Measurements from ENCODE around the gene UBTD1. TPM values are rescaled to one million over a fixed set of nuclear protein-coding genes. Genes with fewer than 3 reads are reported as not detected.
"Not testable (repeated sequence)": the region's sequence is repeated elsewhere in the genome, so short reads cannot be mapped to it uniquely, and the experiment has no call there.

Gene UBTD1
- total RNA-seq, 1 donor from 2014 or later, result 1.7 TPM

- Mint-ChIP-seq H3K9me3 (no peaks in the 10 kb centered on the region), H3K4me1 (ENCODE audit: low read depth) (no peaks in the 10 kb centered on the region), H3K4me3 (no peak overlapping the region), H3K27ac (no peak overlapping the region), H3K36me3 (ENCODE audit: low read depth) (no peaks in the 10 kb centered on the region), H3K27me3 (ENCODE audit: insufficient read depth) (peaks cover 7% of the 10 kb centered on the region)
- no peak for DNase-seq (ENCODE audit: low spot score)
- intact Hi-C loops (cut with micrococcal nuclease), result loop anchor here (1.0 to 2.0 kb wide), 2 partner anchors 41 to 159 kb away; no protein-coding TSS in a partner anchor
Measured at GRCh38 chr10:97571622-97572021, 72.9 kb downstream of the UBTD1 start.

- peaks cover 9% of the 10 kb centered on the region for H3K27me3 Mint-ChIP-seq (ENCODE audit: insufficient read depth)
- H3K9me3 Mint-ChIP-seq, result no peaks in the 10 kb centered on the region
- DNase-seq (ENCODE audit: low spot score), result peak; percentile 31
- intact Hi-C loops (cut with micrococcal nuclease), result loop anchor here (1.0 to 2.0 kb wide), 2 partner anchors 40 to 158 kb away; no protein-coding TSS in a partner anchor
- no peaks in the 10 kb centered on the region for H3K36me3 Mint-ChIP-seq (ENCODE audit: low read depth)
- no peaks in the 10 kb centered on the region for H3K4me1 Mint-ChIP-seq (ENCODE audit: low read depth)
- H3K27ac Mint-ChIP-seq, result no peak within 1 kb of the TSS
- H3K4me3 Mint-ChIP-seq, result no peak within 1 kb of the TSS
Measured at GRCh38 chr10:97572214-97572989, 73.7 kb downstream of the UBTD1 start, which contains the start of gene ANKRD2. Gene ANKRD2 (plus strand): TSS chr10:97572779. CDS start chr10:97572789, 10 bp downstream.

GRCh38 chr10:97573021-97573420 is 74.3 kb downstream of the UBTD1 start:
- H3K36me3 Mint-ChIP-seq (ENCODE audit: low read depth), result no peaks in the 10 kb centered on the region
- no peaks in the 10 kb centered on the region for H3K9me3 Mint-ChIP-seq
- no peaks in the 10 kb centered on the region for H3K4me1 Mint-ChIP-seq (ENCODE audit: low read depth)

GRCh38 chr10:97573672-97574071 is 74.9 kb downstream of the UBTD1 start:
- intact Hi-C loops (cut with micrococcal nuclease), result loop anchor here (2.0 kb wide), 1 partner anchor 157 kb away; no protein-coding TSS in a partner anchor
- DNase-seq (ENCODE audit: low spot score), result no peak
- no peaks in the 10 kb centered on the region for H3K36me3 Mint-ChIP-seq (ENCODE audit: low read depth)
- no peak overlapping the region for H3K27ac Mint-ChIP-seq
- no peaks in the 10 kb centered on the region for H3K9me3 Mint-ChIP-seq
- H3K4me1 Mint-ChIP-seq (ENCODE audit: low read depth), result no peaks in the 10 kb centered on the region
- no peak overlapping the region for H3K4me3 Mint-ChIP-seq
- H3K27me3 Mint-ChIP-seq (ENCODE audit: insufficient read depth), result peaks cover 9% of the 10 kb centered on the region

More at GRCh38 chr10:97573021-97573420, 74.3 kb downstream of the UBTD1 start:
- Mint-ChIP-seq H3K27me3 (ENCODE audit: insufficient read depth) (peaks cover 9% of the 10 kb centered on the region), H3K27ac (no peak overlapping the region), H3K4me3 (no peak overlapping the region)
- DNase-seq (ENCODE audit: low spot score), result no peak
- intact Hi-C loops (cut with micrococcal nuclease), result loop anchor here (2.0 kb wide), 1 partner anchor 158 kb away; no protein-coding TSS in a partner anchor

GRCh38 chr10:97574374-97575126 is 75.8 kb downstream of the UBTD1 start:
- H3K4me3 Mint-ChIP-seq, result no peak overlapping the region
- no peaks in the 10 kb centered on the region for H3K4me1 Mint-ChIP-seq (ENCODE audit: low read depth)
- H3K27ac Mint-ChIP-seq, result no peak overlapping the region
- no peaks in the 10 kb centered on the region for H3K36me3 Mint-ChIP-seq (ENCODE audit: low read depth)
- H3K9me3 Mint-ChIP-seq, result no peaks in the 10 kb centered on the region
- peaks cover 9% of the 10 kb centered on the region for H3K27me3 Mint-ChIP-seq (ENCODE audit: insufficient read depth)
- intact Hi-C loops (cut with micrococcal nuclease), result no loop called here
- DNase-seq (ENCODE audit: low spot score), result no peak

- Mint-ChIP-seq H3K4me1 (ENCODE audit: low read depth) (no peaks in the 10 kb centered on the region), H3K4me3 (no peak overlapping the region), H3K27ac (no peak overlapping the region), H3K36me3 (ENCODE audit: low read depth) (no peaks in the 10 kb centered on the region), H3K9me3 (no peaks in the 10 kb centered on the region), H3K27me3 (ENCODE audit: insufficient read depth) (peaks cover 9% of the 10 kb centered on the region)
- DNase-seq (ENCODE audit: low spot score), result no peak
- intact Hi-C loops (cut with micrococcal nuclease), result no loop called here
Measured at GRCh38 chr10:97575127-97575668, 76.5 kb downstream of the UBTD1 start.

- H3K4me3 Mint-ChIP-seq; H3K9me3 Mint-ChIP-seq; DNase-seq (ENCODE audit: low spot score); H3K27ac Mint-ChIP-seq; H3K4me1 Mint-ChIP-seq (ENCODE audit: low read depth); intact Hi-C loops (cut with micrococcal nuclease); H3K36me3 Mint-ChIP-seq (ENCODE audit: low read depth); H3K27me3 Mint-ChIP-seq (ENCODE audit: insufficient read depth): not testable (repeated sequence)
Measured at GRCh38 chr10:97576487-97576886, 77.8 kb downstream of the UBTD1 start.

GRCh38 chr10:97577701-97578100 is 79.0 kb downstream of the UBTD1 start:
- no peak for DNase-seq (ENCODE audit: low spot score)
- Mint-ChIP-seq H3K4me3 (no peak overlapping the region), H3K4me1 (ENCODE audit: low read depth) (no peaks in the 10 kb centered on the region), H3K36me3 (ENCODE audit: low read depth) (no peaks in the 10 kb centered on the region), H3K9me3 (no peaks in the 10 kb centered on the region), H3K27ac (no peak overlapping the region), H3K27me3 (ENCODE audit: insufficient read depth) (peaks cover 9% of the 10 kb centered on the region)
- intact Hi-C loops (cut with micrococcal nuclease), result no loop called here

- H3K27ac Mint-ChIP-seq, result no peak overlapping the region
- peaks cover 7% of the 10 kb centered on the region for H3K27me3 Mint-ChIP-seq (ENCODE audit: insufficient read depth)
- H3K4me3 Mint-ChIP-seq, result no peak overlapping the region
- intact Hi-C loops (cut with micrococcal nuclease), result no loop called here
- no peaks in the 10 kb centered on the region for H3K4me1 Mint-ChIP-seq (ENCODE audit: low read depth)
- no peak for DNase-seq (ENCODE audit: low spot score)
- no peaks in the 10 kb centered on the region for H3K9me3 Mint-ChIP-seq
- H3K36me3 Mint-ChIP-seq (ENCODE audit: low read depth), result no peaks in the 10 kb centered on the region
Measured at GRCh38 chr10:97578171-97578844, 79.6 kb downstream of the UBTD1 start.

GRCh38 chr10:97580421-97581367 is 82.0 kb downstream of the UBTD1 start:
- Mint-ChIP-seq H3K27me3 (ENCODE audit: insufficient read depth) (peaks cover 6% of the 10 kb centered on the region), H3K4me1 (ENCODE audit: low read depth) (no peaks in the 10 kb centered on the region), H3K9me3 (no peaks in the 10 kb centered on the region), H3K4me3 (no peak overlapping the region), H3K27ac (no peak overlapping the region), H3K36me3 (ENCODE audit: low read depth) (no peaks in the 10 kb centered on the region)
- intact Hi-C loops (cut with micrococcal nuclease), result no loop called here
- no peak for DNase-seq (ENCODE audit: low spot score)

GRCh38 chr10:97582169-97582568 is 83.4 kb downstream of the UBTD1 start:
- no peak overlapping the region for H3K27ac Mint-ChIP-seq
- no peak for DNase-seq (ENCODE audit: low spot score)
- intact Hi-C loops (cut with micrococcal nuclease), result no loop called here
- H3K4me3 Mint-ChIP-seq, result no peak overlapping the region
- H3K4me1 Mint-ChIP-seq (ENCODE audit: low read depth), result no peaks in the 10 kb centered on the region
- H3K9me3 Mint-ChIP-seq, result no peaks in the 10 kb centered on the region
- H3K36me3 Mint-ChIP-seq (ENCODE audit: low read depth), result no peaks in the 10 kb centered on the region
- no peaks in the 10 kb centered on the region for H3K27me3 Mint-ChIP-seq (ENCODE audit: insufficient read depth)

GRCh38 chr10:97583476-97583875 is 84.8 kb downstream of the UBTD1 start:
- no peak overlapping the region for H3K27ac Mint-ChIP-seq
- H3K36me3 Mint-ChIP-seq (ENCODE audit: low read depth), result no peaks in the 10 kb centered on the region
- intact Hi-C loops (cut with micrococcal nuclease), result no loop called here
- H3K9me3 Mint-ChIP-seq, result no peaks in the 10 kb centered on the region
- no peak overlapping the region for H3K4me3 Mint-ChIP-seq
- DNase-seq (ENCODE audit: low spot score), result no peak
- H3K4me1 Mint-ChIP-seq (ENCODE audit: low read depth), result no peaks in the 10 kb centered on the region
- H3K27me3 Mint-ChIP-seq (ENCODE audit: insufficient read depth), result no peaks in the 10 kb centered on the region

Data from activated T-helper 1 cell treated with anti-CD3 and anti-CD28 coated beads, Interleukin-12 subunit alpha, Interleukin-12 subunit beta, Interleukin-2, Interleukin-4 antibody, amounts not matched to agents 30 ng/mL and 10 ng/mL and 1 ng/mL, durations not matched to agents 14 hours and 24 hours and 36 hours (primary cell).